GM21825 (cell line): ENCODE data around the gene DEFB119.
"Not testable (repeated sequence)": the region's sequence is repeated elsewhere in the genome, so short reads cannot be mapped to it uniquely, and the experiment has no call there.

Source experiments
- ATAC-seq: cut with Tn5 transposase; IDR thresholded peaks from one replicate; pipeline ENCODE4 v1.9.1; 2021; ENCODE audit warnings: mild to moderate bottlenecking, moderate library complexity; ENCODE audit not compliant: unreplicated experiment

Gene DEFB119

DNA sequence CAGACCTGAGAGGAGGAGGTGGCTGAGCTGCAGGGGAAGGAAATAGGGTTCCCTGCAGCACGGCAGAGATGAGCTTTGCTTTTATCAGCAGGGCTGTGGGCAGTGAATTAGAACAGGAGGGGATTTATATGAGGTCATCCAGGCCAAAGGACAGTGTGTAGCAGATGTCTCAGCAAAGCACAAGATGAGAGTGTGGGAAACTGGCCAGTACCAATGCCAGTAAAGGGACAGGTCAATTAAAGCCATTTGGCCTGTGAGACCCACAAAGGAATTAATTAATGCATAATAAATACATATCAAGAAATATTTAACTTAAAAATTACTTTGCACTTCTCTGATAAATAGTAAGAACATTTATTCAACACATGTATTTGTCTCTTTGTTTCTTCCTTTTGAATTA, at the start of gene DEFB119:
Gene DEFB119, minus strand, starts transcription at position 101 of the 400 bp plus-strand sequence. CDS start 107 bp downstream, outside the sequence.
- ATAC-seq = no peak

DNA sequence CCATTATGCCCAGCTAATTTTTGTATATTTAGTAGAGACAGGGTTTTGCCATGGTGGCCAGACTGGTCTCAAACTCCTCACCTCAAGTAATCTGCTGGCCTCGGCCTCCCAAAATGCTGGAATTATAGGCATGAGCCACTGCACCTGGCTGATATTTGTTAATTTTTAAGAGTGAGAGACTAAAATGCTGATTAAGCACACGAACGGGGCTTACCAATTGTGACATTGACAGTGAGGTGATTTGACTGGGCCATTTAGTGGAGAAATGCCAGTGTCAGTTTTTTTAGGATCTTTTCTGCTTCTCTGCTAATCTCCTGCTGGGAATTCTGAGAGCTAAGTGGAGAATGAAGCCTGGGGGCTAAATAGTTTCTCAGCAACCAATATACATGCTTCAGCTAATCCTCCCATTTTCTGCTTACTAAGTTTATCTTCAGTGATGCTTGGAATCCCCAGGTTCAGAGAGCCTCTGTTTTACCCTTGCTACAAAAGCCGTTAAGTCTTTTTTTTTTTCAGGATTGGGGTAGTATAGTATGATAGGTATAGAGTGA, 40.3 kb upstream of the DEFB119 start:
- ATAC-seq = no peak

DNA sequence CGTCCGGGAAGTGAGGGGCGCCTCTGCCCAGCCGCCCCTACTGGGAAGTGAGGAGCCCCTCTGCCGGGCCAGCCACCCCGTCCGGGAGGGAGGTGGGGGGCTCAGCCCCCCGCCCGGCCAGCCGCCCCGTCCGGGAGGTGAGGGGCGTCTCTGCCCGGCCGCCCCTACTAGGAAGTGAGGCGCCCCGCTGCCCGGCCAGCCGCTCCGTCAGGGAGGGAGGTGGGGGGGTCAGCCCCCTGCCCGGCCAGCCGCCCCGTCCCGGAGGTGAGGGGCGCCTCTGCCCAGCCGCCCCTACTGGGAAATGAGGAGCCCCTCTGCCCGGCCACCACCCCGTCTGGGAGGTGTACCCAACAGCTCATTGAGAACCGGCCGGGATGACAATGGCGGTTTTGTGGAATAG, 37.2 kb upstream of the DEFB119 start:
- ATAC-seq = not testable (repeated sequence)

- ATAC-seq = not testable (repeated sequence)
These were observed 36.6 kb upstream of the DEFB119 start for GRCh38 chr20:31426891-31427551.

- no peak for ATAC-seq
These were observed 35.4 kb upstream of the DEFB119 start for GRCh38 chr20:31425797-31426196.

- ATAC-seq = no peak
These were observed 27.9 kb upstream of the DEFB119 start for GRCh38 chr20:31418307-31418706.

GRCh38 chr20:31415653-31416052, 25.3 kb upstream of the DEFB119 start:
- no peak for ATAC-seq

GRCh38 chr20:31414381-31414780, 24.0 kb upstream of the DEFB119 start:
- no peak for ATAC-seq

DNA sequence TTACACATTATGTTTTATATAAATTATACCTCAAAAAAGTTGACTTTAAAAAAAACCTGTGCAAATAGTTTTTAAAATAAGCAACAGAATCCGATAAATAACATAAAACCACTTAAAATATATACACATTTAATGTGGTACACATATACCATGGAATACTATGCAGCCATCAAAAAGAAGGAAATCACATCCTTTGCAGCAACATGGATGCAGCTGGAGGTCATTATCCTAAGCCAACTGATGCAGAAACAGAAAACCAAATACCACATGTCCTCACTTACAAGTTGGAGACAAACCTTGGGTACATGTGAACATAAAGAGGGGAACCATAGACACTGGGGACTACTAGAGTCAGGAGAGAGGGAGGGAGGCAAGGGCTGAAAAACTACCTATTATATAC, 19.6 kb upstream of the DEFB119 start:
- ATAC-seq = no peak

DNA sequence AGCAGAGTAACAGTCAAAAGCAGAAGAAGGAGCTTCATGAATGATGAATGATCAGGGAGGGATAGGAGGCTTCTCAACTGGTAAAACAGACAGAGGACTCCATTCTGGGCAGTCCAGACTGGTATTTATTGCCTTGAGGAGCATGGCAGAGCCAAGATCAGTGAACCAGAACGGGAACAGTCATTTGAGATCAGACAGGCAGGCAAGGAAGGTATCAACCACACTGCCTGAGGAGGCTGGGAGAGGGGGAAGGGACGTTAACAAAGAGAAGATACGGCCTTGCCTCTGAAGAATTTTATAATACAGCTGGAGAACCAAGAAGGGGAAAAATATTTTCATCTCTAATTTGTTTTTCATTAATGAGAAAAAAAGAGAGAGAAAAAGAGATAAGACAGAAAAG, 15.7 kb upstream of the DEFB119 start, which contains the start of gene DEFB121:
Gene DEFB121, minus strand, starts transcription at position 101 of the 400 bp plus-strand sequence. Its CDS starts 63 bp downstream, at position 38.
- no peak for ATAC-seq

DNA sequence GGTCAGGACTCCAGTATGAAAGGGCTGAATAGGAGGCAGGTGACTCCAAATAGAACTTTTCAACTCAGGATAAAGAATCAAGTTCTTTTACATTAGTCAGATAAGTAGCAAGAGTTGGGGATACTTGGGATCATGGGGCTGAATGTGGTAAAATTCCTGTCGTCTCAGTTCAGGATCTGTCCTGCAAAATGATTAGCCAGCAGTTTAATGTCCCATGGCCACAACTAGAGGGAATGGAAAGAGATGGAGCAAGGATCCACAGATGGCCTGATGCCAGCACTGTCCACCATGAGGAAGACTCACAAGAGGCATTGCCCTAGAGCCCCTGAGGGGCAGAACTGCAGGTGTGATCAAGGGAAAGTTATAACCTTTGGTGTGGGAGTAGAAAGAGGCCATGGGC, 13.5 kb upstream of the DEFB119 start:
- no peak for ATAC-seq

- ATAC-seq = no peak
These were observed 4.5 kb upstream of the DEFB119 start for GRCh38 chr20:31394900-31395299.

DNA sequence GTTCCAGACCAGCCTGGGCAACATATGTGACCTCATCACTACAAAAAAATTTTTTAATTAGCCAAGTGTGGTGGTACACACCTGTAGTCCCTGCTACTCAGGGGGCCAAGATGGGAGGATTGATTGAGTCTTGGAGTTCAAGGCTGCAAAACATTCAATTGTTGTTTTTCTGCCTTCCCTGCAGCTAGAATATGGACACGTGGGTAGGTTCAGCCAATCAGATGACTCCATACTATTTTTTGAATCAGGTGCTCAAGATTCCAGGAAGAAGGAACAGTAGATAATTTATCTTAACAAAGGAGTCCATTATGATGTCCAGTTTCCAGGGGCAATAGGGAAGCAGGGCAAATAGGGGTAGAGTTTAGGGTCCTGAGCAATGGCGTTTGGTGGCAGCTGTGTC, 2.4 kb upstream of the DEFB119 start:
- no peak for ATAC-seq

DNA sequence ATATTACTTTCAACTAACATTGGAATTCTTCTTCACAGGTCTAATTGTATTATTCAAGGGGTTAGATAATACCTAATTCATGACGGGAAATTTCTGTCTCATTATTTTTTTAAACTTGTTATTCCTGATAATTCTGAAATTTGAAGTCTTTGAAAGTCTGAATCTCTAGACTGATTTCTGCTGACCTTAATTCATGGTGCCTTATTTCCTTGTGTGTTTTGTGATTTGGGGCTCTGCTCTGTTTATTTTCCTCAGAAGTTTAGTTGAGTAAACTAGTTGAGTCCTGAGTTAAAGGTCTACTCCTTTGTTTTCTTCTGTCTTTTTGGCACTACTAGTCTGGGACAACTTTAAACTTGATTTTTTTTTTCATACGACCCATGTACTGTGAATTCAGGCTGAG, 16.0 kb downstream of the DEFB119 start:
- no peak for ATAC-seq

DNA sequence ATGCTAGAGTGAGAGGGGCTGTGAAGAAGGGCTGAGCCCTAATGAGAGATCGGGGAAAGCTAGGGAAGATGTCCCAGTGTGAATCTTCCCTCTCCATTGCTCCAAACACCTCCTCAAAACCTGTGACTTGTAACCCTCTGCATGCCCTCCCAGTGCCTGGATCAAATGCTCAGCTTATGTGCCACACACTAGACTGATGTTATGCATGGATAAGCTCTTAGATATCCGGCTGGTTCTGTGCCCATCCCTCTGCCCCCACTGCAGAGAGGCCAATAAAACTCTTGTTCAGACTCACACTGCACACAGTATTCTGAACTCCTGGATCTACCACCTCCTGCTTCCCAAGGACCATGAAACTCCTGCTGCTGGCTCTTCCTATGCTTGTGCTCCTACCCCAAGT, 22.1 kb downstream of the DEFB119 start, which contains the start of gene DEFB118:
Gene DEFB118, plus strand, starts transcription at position 301 of the 400 bp plus-strand sequence. Its CDS starts 50 bp downstream, at position 351.
- no peak for ATAC-seq

DNA sequence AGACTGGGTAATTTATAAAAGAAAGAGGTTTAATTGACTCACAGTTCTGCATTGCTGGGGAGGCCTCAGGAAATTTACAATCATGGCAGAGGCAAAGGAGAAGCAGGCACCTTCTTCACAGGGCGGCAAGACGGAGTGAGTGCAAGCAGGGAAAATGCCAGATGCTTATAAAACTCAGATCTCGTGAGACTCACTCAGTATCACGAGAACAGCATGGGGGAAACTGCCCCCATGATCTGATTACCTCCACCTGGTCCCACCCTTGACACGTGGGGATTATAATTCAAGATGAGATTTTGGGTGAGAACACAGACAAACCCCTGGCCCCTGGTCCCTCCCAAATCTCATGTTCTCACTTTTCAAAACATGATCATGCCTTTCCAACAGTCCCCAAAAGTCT, 26.1 kb downstream of the DEFB119 start:
- not testable (repeated sequence) for ATAC-seq

DNA sequence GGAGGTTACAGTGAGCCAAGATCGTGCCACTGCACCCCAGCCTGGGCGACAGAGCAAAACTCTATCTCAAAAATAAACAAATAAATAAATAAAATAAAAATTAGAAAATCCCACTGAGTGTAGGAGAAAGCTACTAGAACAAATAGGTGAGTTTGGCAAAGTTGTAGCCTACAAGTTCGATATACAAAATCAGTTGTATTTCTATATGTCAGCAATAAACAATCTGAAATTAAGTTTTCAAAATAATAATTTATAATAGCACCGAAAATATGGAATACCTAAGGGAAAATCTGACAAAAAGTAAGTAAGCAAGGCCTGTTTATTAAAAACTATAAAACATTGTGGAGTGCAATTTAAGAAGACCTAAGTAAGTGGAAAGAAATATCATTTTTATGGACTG, 27.1 kb downstream of the DEFB119 start:
- no peak for ATAC-seq

- no peak for ATAC-seq
These were observed 34.4 kb downstream of the DEFB119 start for GRCh38 chr20:31355981-31356380.

DNA sequence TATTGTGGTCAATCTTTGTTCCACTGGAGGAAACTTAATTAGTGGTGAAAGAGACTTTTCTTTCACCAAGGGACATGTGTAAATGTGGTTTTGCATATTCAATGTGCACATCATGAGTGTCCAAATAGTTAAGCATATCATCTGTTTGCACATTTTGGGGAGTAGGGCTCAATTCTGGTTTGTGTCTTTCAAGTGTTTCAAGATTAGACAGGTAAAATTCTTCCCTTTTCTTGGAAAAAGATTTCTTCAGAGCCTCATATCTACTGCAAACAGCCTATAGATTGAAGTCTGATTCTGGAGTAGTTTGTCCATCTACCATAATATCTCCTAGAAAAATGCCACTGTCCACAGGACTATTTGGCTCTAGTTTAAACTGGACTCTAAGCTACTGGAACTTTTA, 48.9 kb downstream of the DEFB119 start:
- no peak for ATAC-seq

GRCh38 chr20:31330893-31331292, 59.5 kb downstream of the DEFB119 start:
- no peak for ATAC-seq
